GM19035 (cell line): ENCODE data around the gene SPECC1L.

Source experiments
- ATAC-seq: cut with Tn5 transposase; IDR thresholded peaks from one replicate; pipeline ENCODE4 v1.9.1; 2021; ENCODE audit not compliant: unreplicated experiment

The SPECC1L gene

DNA sequence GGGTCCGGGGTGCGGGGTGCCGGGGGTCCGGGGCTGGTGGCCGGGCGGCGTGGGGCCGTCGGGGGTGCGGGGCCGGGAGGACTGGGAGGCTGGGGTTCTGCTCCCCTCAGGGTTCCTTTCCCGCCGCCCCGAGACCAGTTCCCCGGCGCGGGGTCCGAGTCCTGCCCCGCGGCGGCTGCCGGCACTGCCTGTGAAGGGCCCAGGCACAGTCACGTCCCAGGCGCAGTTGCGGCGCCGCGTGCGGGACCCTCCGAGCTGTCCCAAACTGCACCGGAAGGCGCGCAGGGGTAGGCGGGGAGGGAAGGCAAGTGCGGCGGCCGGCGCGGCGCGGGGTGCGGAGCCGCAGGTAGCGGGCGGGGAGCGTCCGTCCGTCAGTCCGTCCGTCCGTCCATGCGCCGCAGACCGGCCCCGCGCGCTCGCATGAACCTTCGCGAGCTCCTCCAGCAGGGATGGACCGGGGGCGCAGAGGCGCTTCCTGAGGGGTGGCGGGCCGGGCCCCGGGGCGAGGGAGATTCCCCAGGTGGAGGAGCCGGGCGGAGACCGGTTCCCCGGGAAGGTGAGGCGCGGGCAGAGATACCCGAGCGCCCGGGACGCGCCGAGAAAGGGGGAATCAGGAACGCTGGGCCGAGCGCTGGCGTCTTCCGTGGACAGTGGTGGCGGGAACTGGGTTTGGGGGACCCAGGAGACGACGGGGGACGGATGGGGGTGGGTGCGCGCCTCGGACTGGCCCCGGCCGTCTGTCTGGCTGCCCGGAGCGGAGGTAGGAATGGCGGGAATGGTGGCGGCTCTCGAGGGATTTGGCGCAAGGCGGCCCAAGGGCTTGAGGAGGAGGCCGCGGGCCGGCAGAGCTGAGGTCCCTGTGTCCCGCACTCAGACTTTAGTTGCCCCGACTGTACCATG, 153.6 kb downstream of the SPECC1L start:
- no peak for ATAC-seq

DNA sequence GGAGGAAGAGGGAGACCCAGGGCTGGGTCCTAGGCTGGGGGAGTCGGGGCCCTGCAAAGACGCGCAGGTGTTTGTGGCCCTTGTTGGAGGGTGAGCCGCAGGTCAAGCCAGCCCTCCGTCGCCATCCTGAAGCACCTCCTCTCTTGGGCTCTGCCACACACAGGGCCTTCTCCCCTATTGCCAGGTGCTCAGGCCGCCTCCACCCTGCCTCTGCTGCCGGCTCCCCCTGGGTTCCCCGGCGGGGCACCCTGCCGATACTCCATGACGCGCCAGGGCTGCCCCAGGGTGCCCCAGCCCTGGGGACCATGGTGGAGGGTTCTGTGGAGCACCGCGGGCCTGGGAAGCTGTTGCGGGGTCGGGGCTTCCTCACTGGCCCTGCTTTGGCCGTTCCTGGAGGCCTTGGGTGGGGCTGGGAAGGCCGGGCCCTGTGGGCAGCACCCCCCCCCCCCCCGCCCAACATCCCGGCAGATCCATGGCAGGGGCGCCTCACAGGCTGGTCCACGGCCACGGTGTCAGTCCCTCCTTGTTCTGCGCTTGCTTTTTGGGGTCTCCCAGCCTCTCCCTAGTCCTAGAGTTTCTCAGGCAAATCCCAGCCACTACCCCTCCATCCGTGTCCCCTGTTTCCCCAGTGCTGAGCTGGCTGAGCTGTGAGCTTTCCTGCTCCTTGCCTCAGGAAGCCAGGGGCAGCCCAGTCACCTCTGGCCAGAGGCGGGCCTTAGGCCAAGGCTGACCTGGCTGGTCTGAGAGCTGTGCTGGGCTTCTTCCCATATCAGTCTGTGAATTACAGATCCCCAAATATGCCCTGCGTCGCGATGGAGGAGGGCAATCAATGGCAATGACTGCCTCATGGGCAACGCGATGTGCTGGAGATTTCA, 154.5 kb downstream of the SPECC1L start:
- ATAC-seq, result no peak

- ATAC-seq, result no peak
These were observed 155.8 kb downstream of the SPECC1L start for GRCh38 chr22:24426436-24426835.

- no peak for ATAC-seq
These were observed 156.3 kb downstream of the SPECC1L start for GRCh38 chr22:24426851-24427499.

GRCh38 chr22:24427500-24428164, 157.0 kb downstream of the SPECC1L start, which contains the start of gene ADORA2A:
Gene ADORA2A, plus strand, starts transcription at chr22:24427599. Its CDS starts 5,806 bp downstream, at chr22:24433405.
- peak; percentile 57 for ATAC-seq

- ATAC-seq, result no peak
These were observed 158.2 kb downstream of the SPECC1L start for GRCh38 chr22:24428751-24429410.

- ATAC-seq, result no peak
These were observed 159.1 kb downstream of the SPECC1L start for GRCh38 chr22:24429411-24430365.

- ATAC-seq, result no peak
These were observed 160.0 kb downstream of the SPECC1L start for GRCh38 chr22:24430431-24431308.

DNA sequence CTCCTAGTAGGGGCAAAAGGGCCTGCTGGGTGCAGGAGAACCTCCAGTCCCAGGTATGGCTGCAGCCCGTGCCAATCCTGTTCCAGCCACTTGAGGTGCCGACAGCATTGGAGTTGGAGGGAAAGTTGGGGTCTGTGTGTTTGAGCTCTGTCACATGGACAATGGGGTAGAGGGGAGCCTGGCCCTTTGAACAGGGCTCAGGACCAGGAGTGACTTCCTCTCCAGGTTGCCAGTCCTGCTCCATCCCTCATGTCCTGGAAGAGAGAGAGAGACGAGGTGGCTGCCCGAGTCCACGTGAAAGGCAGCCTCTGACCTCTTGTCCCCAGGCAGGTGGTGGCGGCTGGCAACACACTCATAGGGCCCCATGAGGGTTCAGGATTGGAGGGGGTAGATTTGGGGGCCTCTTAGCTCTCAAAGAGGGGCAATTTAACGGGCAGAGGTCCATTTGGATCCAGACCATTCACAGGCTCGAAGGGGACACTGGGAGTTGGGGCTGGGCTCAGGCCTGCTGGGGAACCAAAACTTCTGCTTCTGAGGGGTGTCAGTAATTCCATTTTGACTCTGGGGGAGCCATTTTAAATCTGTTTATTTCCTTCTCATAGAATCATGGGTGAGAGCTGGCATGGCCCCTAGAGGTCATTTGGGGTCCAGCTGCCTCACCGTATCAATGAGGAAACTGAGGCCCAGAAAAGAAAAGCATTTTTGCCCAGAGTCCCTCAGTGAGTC, 160.8 kb downstream of the SPECC1L start:
- no peak for ATAC-seq

- ATAC-seq, result no peak
These were observed 161.6 kb downstream of the SPECC1L start for GRCh38 chr22:24432059-24432853.

DNA sequence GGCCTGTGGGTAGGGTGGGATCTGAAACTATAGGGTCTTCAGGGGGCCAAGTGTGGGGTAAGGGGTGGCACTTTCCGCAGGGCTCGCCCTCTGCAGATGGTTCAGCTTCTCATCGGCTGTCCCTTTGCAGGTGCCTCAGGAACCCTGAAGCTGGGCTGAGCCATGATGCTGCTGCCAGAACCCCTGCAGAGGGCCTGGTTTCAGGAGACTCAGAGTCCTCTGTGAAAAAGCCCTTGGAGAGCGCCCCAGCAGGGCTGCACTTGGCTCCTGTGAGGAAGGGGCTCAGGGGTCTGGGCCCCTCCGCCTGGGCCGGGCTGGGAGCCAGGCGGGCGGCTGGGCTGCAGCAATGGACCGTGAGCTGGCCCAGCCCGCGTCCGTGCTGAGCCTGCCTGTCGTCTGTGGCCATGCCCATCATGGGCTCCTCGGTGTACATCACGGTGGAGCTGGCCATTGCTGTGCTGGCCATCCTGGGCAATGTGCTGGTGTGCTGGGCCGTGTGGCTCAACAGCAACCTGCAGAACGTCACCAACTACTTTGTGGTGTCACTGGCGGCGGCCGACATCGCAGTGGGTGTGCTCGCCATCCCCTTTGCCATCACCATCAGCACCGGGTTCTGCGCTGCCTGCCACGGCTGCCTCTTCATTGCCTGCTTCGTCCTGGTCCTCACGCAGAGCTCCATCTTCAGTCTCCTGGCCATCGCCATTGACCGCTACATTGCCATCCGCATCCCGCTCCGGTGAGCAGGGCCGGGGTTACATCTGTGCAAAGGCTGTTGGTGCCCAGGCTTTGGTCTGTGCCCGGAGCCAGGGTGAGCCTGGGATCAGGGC, 162.6 kb downstream of the SPECC1L start:
- no peak for ATAC-seq

DNA sequence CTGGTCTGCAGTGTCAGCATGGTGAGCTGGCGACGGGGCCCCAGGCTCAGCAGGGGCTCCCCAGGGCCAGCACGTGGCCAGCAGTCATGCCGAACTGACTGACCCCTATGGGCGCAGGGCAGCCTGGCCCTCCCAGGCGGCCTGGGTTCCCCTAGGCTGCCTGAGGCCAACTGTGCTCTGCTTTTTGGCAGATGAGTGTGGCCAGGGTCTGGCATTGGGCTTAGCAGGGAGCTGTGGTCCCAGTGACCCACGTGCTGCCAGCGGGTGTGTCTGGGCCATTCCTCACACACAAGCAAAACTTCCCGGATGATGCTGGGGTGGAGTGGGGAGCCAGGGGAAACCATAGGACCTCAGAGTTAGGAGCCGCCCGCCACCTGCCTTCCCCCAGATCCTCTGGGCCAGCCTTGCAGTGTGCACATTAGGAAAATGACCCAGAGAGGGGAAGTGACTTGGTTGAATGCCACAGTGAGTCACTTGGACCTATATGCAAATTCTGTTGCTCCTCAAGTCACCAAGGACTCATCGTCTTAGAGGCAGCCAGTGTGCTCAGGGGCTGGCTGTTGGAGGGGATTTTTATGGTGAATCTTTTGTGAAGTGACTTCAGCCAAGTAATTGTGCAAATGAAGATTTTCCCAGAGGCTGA, 163.3 kb downstream of the SPECC1L start:
- ATAC-seq, result peak; percentile 72

DNA sequence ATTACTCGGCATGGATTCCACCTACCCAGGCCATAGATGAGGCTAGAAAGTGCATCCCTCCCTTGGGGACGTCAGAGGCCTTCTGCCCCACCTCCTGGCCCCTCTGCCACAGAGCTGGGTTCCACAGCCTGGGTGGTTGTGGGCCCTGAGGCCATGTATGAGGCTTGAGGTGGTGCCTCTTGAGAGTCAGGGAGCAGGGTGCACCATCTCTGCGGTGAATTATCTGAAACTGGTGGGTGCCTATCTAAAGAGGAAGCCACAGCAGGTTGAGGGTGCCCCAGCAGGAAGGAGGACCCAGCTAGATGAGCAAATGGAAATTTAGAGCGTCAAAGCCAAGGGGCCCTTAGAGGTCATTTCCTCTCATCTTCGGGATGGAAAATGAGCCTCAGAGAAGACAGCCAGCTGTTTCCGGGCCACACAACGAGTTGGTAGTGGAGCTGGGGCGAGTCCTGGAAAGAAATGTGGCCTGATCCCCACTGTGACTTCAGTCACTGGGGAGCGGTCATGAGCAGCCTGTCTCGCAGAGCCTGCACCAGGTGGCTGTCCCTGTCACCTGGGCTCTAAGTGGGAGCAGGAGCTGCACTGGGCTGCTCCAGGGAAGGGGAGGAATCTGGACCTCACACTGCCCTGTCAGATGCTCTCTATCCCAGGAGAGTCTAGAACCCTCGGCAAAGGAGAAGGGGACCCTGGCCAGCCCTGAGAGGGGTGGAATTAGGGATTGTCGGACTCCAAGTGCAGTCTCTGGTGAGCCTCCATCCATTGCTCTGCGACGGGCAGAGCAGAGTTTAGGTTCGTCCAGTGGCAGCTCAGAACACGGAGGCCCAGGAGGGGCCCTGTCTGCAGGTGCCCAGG, 164.1 kb downstream of the SPECC1L start:
- peak; percentile 46 for ATAC-seq

DNA sequence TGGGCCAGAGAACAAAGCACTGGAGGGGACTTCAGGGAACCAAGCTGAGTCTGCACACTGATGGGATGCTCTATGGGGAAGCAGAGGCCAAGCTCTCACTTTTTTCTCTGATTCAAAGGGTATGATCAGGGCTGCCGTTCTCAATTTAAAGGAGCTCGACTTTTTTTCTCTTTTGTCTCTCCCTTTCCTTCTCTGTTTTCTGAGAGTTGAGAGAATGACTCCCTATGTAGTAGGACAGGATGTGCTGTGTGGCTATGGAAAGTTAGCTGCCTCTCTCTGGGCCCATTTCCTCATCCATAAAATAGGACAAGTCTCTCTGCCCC, 164.7 kb downstream of the SPECC1L start:
- ATAC-seq, result no peak
